ENCODE data around the gene PRPSAP1.

Gene PRPSAP1

GRCh38 chr17:76367642-76368041 is 13.9 kb upstream of the PRPSAP1 start:
- TF ChIP-seq SIN3A (IDR thresholded peaks at IDR 0.05; ENCODE audit: borderline replicate concordance, insufficient read depth, low read length), result no peak
- no peak for TF ChIP-seq TAF1 (IDR thresholded peaks at IDR 0.05; ENCODE audit: borderline replicate concordance, insufficient read depth, low read length)

- TF ChIP-seq REST (IDR thresholded peaks at IDR 0.05; ENCODE audit: insufficient read depth in 1 of 2, low read depth in 2 of 2, low read length in 2 of 2) (no peak), TAF1 (IDR thresholded peaks at IDR 0.05; ENCODE audit: borderline replicate concordance, insufficient read depth, low read length) (no peak)
Measured at GRCh38 chr17:76366247-76366646, 12.5 kb upstream of the PRPSAP1 start.

GRCh38 chr17:76365256-76365903 is 11.7 kb upstream of the PRPSAP1 start:
- TF ChIP-seq TAF1 (IDR thresholded peaks at IDR 0.05; ENCODE audit: borderline replicate concordance, insufficient read depth, low read length) (no peak), REST (IDR thresholded peaks at IDR 0.05; ENCODE audit: insufficient read depth in 1 of 2, low read depth in 2 of 2, low read length in 2 of 2) (no peak), POLR2AphosphoS5 (IDR thresholded peaks at IDR 0.05; ENCODE audit: low read depth, low read length) (no peak), FOXP2 (optimal IDR thresholded peaks at IDR 0.05; ENCODE audit: borderline replicate concordance, extremely low read depth, extremely low read length, insufficient read depth) (no peak), SIN3A (IDR thresholded peaks at IDR 0.05; ENCODE audit: borderline replicate concordance, insufficient read depth, low read length) (no peak)

- TF ChIP-seq FOXP2 (optimal IDR thresholded peaks at IDR 0.05; ENCODE audit: borderline replicate concordance, extremely low read depth, extremely low read length, insufficient read depth) (no peak), REST (IDR thresholded peaks at IDR 0.05; ENCODE audit: insufficient read depth in 1 of 2, low read depth in 2 of 2, low read length in 2 of 2) (no peak), POLR2AphosphoS5 (IDR thresholded peaks at IDR 0.05; ENCODE audit: low read depth, low read length) (no peak), TAF1 (IDR thresholded peaks at IDR 0.05; ENCODE audit: borderline replicate concordance, insufficient read depth, low read length) (no peak), SIN3A (IDR thresholded peaks at IDR 0.05; ENCODE audit: borderline replicate concordance, insufficient read depth, low read length) (no peak)
Measured at GRCh38 chr17:76363107-76363842, 9.6 kb upstream of the PRPSAP1 start.

- TF ChIP-seq POLR2AphosphoS5 (IDR thresholded peaks at IDR 0.05; ENCODE audit: low read depth, low read length) (no peak), FOXP2 (optimal IDR thresholded peaks at IDR 0.05; ENCODE audit: borderline replicate concordance, extremely low read depth, extremely low read length, insufficient read depth) (no peak), REST (IDR thresholded peaks at IDR 0.05; ENCODE audit: insufficient read depth in 1 of 2, low read depth in 2 of 2, low read length in 2 of 2) (no peak), SIN3A (IDR thresholded peaks at IDR 0.05; ENCODE audit: borderline replicate concordance, insufficient read depth, low read length) (no peak), TAF1 (IDR thresholded peaks at IDR 0.05; ENCODE audit: borderline replicate concordance, insufficient read depth, low read length) (no peak)
Measured at GRCh38 chr17:76360461-76360860, 6.7 kb upstream of the PRPSAP1 start.
